Heart right ventricle (tissue), 16 donors: ENCODE measurements around the gene CAPN3. TPM values are rescaled to one million over a fixed set of nuclear protein-coding genes. Genes with fewer than 3 reads are reported as not detected.

Experiments used
- ATAC-seq, 8 donors: fragments of 200-7000 bp; cut with Tn5 transposase; one replicate each; pipeline ENCODE4 v1.9.1; 2020; ENCODE audit warnings: mild to moderate bottlenecking in 8 of 8, moderate library complexity in 8 of 8, moderate number of reproducible peaks in 1 of 8
- DNase-seq, 2 donors: peaks; one replicate each; pipeline ENCODE4 v3.0.0-alpha.2; 2020
- H3K27ac ChIP-seq, 10 donors: fragments of 200-600 bp; sonication (generic) in 2 of 10; one replicate each; pipeline versions ENCODE4 v1.5.0 to v1.8.0; 2020 to 2022; ENCODE audit warnings: mild to moderate bottlenecking in 3 of 10
- H3K27me3 ChIP-seq, 7 donors: fragments of 200-600 bp; one replicate each; pipeline ENCODE4 v1.8.0; 2021 to 2022; ENCODE audit warnings: mild to moderate bottlenecking in 2 of 7
- H3K36me3 ChIP-seq, 9 donors: fragments of 200-600 bp; sonication (generic) in 1 of 9; one replicate each; pipeline versions ENCODE4 v1.5.0 to v1.8.0; 2020 to 2022; ENCODE audit warnings: mild to moderate bottlenecking in 2 of 9
- H3K4me1 ChIP-seq, 9 donors: fragments of 200-600 bp; sonication (generic) in 1 of 9; one replicate each; pipeline versions ENCODE4 v1.5.0 to v1.8.0; 2020 to 2022; ENCODE audit warnings: mild to moderate bottlenecking in 4 of 9
- H3K4me3 ChIP-seq, 10 donors: fragments of 200-600 bp; sonication (generic) in 2 of 10; one replicate each; pipeline versions ENCODE4 v1.5.0 to v1.8.0; 2020 to 2022; ENCODE audit warnings: mild to moderate bottlenecking in 7 of 10, moderate library complexity in 2 of 10
- H3K9me3 ChIP-seq, 11 donors: fragments of 200-600 bp in 10 of 11; sonication (generic) in 2 of 11; one replicate each; pipeline versions ENCODE4 v1.5.0 to v1.8.0; 2013 to 2022; ENCODE audit warnings: mild to moderate bottlenecking in 2 of 11, control low read depth in 1 of 11, moderate library complexity in 1 of 11
- CTCF ChIP-seq, 9 donors: fragments of 200-600 bp; sonication (generic) in 2 of 9; IDR thresholded peaks; one replicate each; pipeline versions ENCODE4 v1.5.0 to v1.8.0; 2021 to 2022; ENCODE audit warnings: antibody characterized with exemption in 9 of 9, mild to moderate bottlenecking in 5 of 9, moderate library complexity in 1 of 9
- WGBS, 2 donors: extraction: QIAGEN DNeasy Blood & Tissue Kit; methylation state at CpG; one replicate each; pipeline ENCODE4 v1.1.7; 2013; ENCODE audit warnings: inconsistent platforms in 1 of 2; 5-methylcytosine and 5-hydroxymethylcytosine counted together
- intact Hi-C, 10 donors: fragments of 100-400 bp; cut with DNase I; formaldehyde crosslinking; loops; one replicate each; pipeline versions ENCODE4 v1.11.1 to v1.14.2; 2022
- polyA plus RNA-seq, 2 donors: library from polyadenylated mRNA; stranded (reverse); fragments of 200-250 nt; gene quantifications; one replicate each; pipeline ENCODE4 v1.2.3, GENCODE V29; 2013
- total RNA-seq, 10 donors: library from RNA; stranded (reverse); fragmentation: NEBNext Ultra II Directional in 3 of 10; extraction: Animal tissue kit (Norgen Biotek cat#: 25700) in 3 of 10; gene quantifications; one replicate each; pipeline versions ENCODE4 v1.2.1 to v1.2.4, GENCODE V29; 2021 to 2023
- donor health status: Arrhythmogenic right ventricular cardiomyopathy.
- donor health status: ischemic (EF 13 %, LVEDD 7.1; RV severe dilation, severe dysfunction).
- donor health status: healthy with polysubstance abuse.
- donor health status: DM: no; HTN: yes; CAD: no.
- donor health status: DM: no; HTN: no; CAD: no.
- donor health status: ischemic (EF 25% LVEDD 6.9; RV normal size, moderate dysfunction).
- donor health status: ischemic (EF 25% LVEDD 5.7; RV mildly dilated, moderate dysfunction).
- donor health status: healthy.
- donor health status: DM: yes; HTN: yes; CAD: no.
- donor health status: Ischemic cardiomyopathy.
- donor health status: ischemic (EF 35%, LVEDD 5.7; RV mildly dilated, moderate dysfunction).
- donor health status: nonischemic (EF 11% LVEDD 7.7; RV severe dilation, severe dysfunction).
- donor health status: DM: yes; HTN: yes; CAD: no.
- donor health status: PGD.
- donor health status: ischemic (EF 29% LVEDD 5.4; RV normal size, mild dysfunction).
- donor health status: nonischemic (EF 23%, LVEDD 6.1; RV moderate dilation, normal function).

The CAPN3 gene
- total and polyA plus RNA-seq, 12 donors: 2.6 to 33.9 (median 5.7) TPM

- TF ChIP-seq CTCF (IDR thresholded peaks at IDR 0.05): no peak
- 23 to 64% methylated on average over 1 of the region's 1 CpG for WGBS, 2 donors
- peaks cover 0 to 25% (median 0%) of the 10 kb centered on the region in 9 donors for H3K36me3 ChIP-seq
- no peaks in the 10 kb centered on the region for H3K27me3 ChIP-seq
- H3K4me3 ChIP-seq: no peak overlapping the region
- H3K4me1 ChIP-seq: peaks cover 0 to 30% (median 0%) of the 10 kb centered on the region in 9 donors
- no peaks in the 10 kb centered on the region for H3K9me3 ChIP-seq
- no peak for ATAC-seq
- intact Hi-C loops: no loop called here
- H3K27ac ChIP-seq: no peak overlapping the region
- DNase-seq: no peak
These were observed 5.2 kb downstream of the CAPN3 start for GRCh38 chr15:42364529-42364928.

DNA sequence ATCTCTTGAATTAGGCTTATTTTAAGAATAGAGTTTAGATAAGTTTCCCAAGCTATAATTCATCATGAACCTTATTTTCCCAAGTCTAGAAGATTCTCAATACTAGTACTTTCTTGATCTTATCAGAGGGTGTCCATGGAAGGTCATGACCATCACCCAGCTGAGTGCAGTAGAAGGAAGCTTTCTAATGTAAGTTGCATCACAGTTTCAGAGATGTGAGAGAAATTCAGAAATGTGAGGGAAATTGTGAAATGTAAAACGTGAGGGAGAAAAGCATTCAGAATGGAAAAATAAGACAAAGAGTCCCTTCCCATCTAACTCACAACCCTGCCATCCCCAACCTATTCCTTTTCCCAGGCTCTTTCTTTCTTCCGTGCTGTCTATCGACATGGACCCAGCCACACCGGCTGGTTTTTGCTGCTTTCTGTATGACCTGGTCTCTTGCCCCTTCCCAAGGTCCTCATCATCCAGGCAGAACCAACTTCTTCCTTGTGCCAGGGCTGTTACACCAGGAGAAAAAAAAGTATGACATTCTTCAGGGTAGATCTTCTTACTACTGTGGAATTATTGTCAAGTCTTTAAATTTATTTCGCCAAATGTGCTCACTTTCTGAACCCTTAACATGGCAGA lies 6.7 kb downstream of the CAPN3 start:
- Histone ChIP-seq H3K4me3 (no peak overlapping the region), H3K27ac (peak overlapping the region in 1 of 10 donors; percentile 39), H3K9me3 (no peaks in the 10 kb centered on the region), H3K36me3 (peaks cover 0 to 14% (median 0%) of the 10 kb centered on the region in 9 donors), H3K27me3 (no peaks in the 10 kb centered on the region), H3K4me1 (peaks cover 0 to 40% (median 0%) of the 10 kb centered on the region in 9 donors)
- 94% methylated on average over 5 of the region's 5 CpGs for WGBS, 2 donors
- intact Hi-C loops: no loop called here
- DNase-seq: no peak
- TF ChIP-seq CTCF (IDR thresholded peaks at IDR 0.05): no peak
- ATAC-seq: no peak

DNA sequence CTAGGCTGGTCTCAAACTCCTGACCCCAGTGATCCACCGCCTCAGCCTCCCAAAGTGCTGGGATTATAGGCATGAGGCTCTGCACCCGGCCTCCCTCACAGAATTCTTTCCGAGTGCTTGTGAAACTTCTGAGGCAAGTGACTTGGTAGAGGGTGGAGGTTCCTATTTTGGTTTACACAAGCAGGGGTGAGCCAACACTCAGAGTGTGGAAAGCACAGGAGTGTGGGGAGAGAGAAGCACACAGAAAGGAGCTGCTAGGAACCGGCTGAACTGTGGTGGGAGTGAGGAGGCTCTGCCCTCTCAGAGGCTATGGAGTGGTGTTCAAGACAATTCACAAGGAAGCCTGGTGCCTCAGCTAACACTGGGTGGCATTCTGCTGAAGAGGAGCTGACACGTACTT lies 7.7 kb downstream of the CAPN3 start:
- H3K36me3 ChIP-seq: peaks cover 0 to 14% (median 0%) of the 10 kb centered on the region in 9 donors
- H3K27me3 ChIP-seq: no peaks in the 10 kb centered on the region
- H3K4me3 ChIP-seq: no peak overlapping the region
- TF ChIP-seq CTCF (IDR thresholded peaks at IDR 0.05): no peak
- H3K4me1 ChIP-seq: peaks cover 0 to 40% (median 0%) of the 10 kb centered on the region in 9 donors
- intact Hi-C loops: no loop called here
- H3K27ac ChIP-seq: peak overlapping the region in 1 of 10 donors; percentile 39
- peaks cover 0 to 4% (median 0%) of the 10 kb centered on the region in 11 donors for H3K9me3 ChIP-seq
- DNase-seq: no peak
- 69 to 91% methylated on average over 5 of the region's 5 CpGs for WGBS, 2 donors
- ATAC-seq: peak in 4 of 8 donors; percentile 37 to 52 (median 39)

GRCh38 chr15:42368096-42368495 lies 8.8 kb downstream of the CAPN3 start:
- peaks cover 0 to 7% (median 0%) of the 10 kb centered on the region in 9 donors for H3K36me3 ChIP-seq
- WGBS, 2 donors: 87 to 92% methylated on average over 3 of the region's 3 CpGs
- intact Hi-C loops: no loop called here
- peaks cover 0 to 40% (median 0%) of the 10 kb centered on the region in 9 donors for H3K4me1 ChIP-seq
- no peak for TF ChIP-seq CTCF (IDR thresholded peaks at IDR 0.05)
- DNase-seq: no peak
- no peak for ATAC-seq
- no peak overlapping the region for H3K4me3 ChIP-seq
- no peak overlapping the region for H3K27ac ChIP-seq
- H3K9me3 ChIP-seq: peaks cover 0 to 4% (median 0%) of the 10 kb centered on the region in 11 donors
- H3K27me3 ChIP-seq: no peaks in the 10 kb centered on the region
